ENCODE results near the gene ATP1B2. TPM values are rescaled to one million over a fixed set of nuclear protein-coding genes. Genes with fewer than 3 reads are reported as not detected.

ATP1B2 gene
- polyA plus RNA-seq, 1 experiment, result 0.05 TPM

- H3K9me3 ChIP-seq (ENCODE audit: control insufficient read depth, insufficient read depth, low read length), result no peaks in the 10 kb centered on the region; the same call in 1 of the 2 replicates
- no peak overlapping the region for H3K4me3 ChIP-seq (ENCODE audit: low read depth, low read length)
- no peak overlapping the region for H3K27ac ChIP-seq (ENCODE audit: low read depth, low read length)
- H3K27me3 ChIP-seq (ENCODE audit: control insufficient read depth, insufficient read depth, low read length), result peaks cover 55% of the 10 kb centered on the region
- ChIA-PET POLR2A (interaction anchor here (0.6 kb wide), 1 partner anchor 129 kb away, joined by 3 read pairs; no protein-coding TSS in a partner anchor), CTCF (no interaction called here)
- DNase-seq (ENCODE audit: low read depth, low spot score), result no peak
- no peak for TF ChIP-seq CTCF (IDR thresholded peaks at IDR 0.05; ENCODE audit: low read depth, low read length)
Observed at GRCh38 chr17:7652388-7653356, 1.9 kb downstream of the ATP1B2 start.

- DNase-seq (ENCODE audit: low read depth, low spot score), result no peak
- H3K9me3 ChIP-seq (ENCODE audit: control insufficient read depth, insufficient read depth, low read length), result no peaks in the 10 kb centered on the region; the same call in 1 of the 2 replicates
- peaks cover 53% of the 10 kb centered on the region for H3K27me3 ChIP-seq (ENCODE audit: control insufficient read depth, insufficient read depth, low read length)
- H3K4me3 ChIP-seq (ENCODE audit: low read depth, low read length), result no peak overlapping the region
- no peak overlapping the region for H3K27ac ChIP-seq (ENCODE audit: low read depth, low read length)
- POLR2A ChIA-PET, result interaction anchor here (1.2 kb wide), 1 partner anchor 12 kb away, joined by 3 read pairs; no protein-coding TSS in a partner anchor
- CTCF ChIA-PET, result interaction anchor here (0.8 to 1.4 kb wide), 2 partner anchors 23 to 33 kb away, joined by 3 read pairs; no protein-coding TSS in a partner anchor
- no peak for TF ChIP-seq CTCF (IDR thresholded peaks at IDR 0.05; ENCODE audit: low read depth, low read length)
Observed at GRCh38 chr17:7654832-7655540, 4.3 kb downstream of the ATP1B2 start.

GRCh38 chr17:7655541-7655840, 4.8 kb downstream of the ATP1B2 start:
- CTCF ChIA-PET, result interaction anchor here (0.8 to 1.4 kb wide), 2 partner anchors 23 to 32 kb away, joined by 3 read pairs; no protein-coding TSS in a partner anchor
- no peak for DNase-seq (ENCODE audit: low read depth, low spot score)
- Histone ChIP-seq H3K27ac (ENCODE audit: low read depth, low read length) (no peak overlapping the region), H3K27me3 (ENCODE audit: control insufficient read depth, insufficient read depth, low read length) (peaks cover 48% of the 10 kb centered on the region), H3K4me3 (ENCODE audit: low read depth, low read length) (no peak overlapping the region), H3K9me3 (ENCODE audit: control insufficient read depth, insufficient read depth, low read length) (no peaks in the 10 kb centered on the region; the same call in 1 of the 2 replicates)
- TF ChIP-seq CTCF (IDR thresholded peaks at IDR 0.05; ENCODE audit: low read depth, low read length), result no peak
- POLR2A ChIA-PET, result no interaction called here

- H3K9me3 ChIP-seq (ENCODE audit: control insufficient read depth, insufficient read depth, low read length), result no peaks in the 10 kb centered on the region
- no peak for DNase-seq (ENCODE audit: low read depth, low spot score)
- H3K27me3 ChIP-seq (ENCODE audit: control insufficient read depth, insufficient read depth, low read length), result peaks cover 34% of the 10 kb centered on the region
- TF ChIP-seq CTCF (IDR thresholded peaks at IDR 0.05; ENCODE audit: low read depth, low read length), result no peak
- no peak overlapping the region for H3K4me3 ChIP-seq (ENCODE audit: low read depth, low read length)
- no peak overlapping the region for H3K27ac ChIP-seq (ENCODE audit: low read depth, low read length)
- POLR2A ChIA-PET, result interaction anchor here (0.7 kb wide), 1 partner anchor 24 kb away, joined by 6 read pairs; no protein-coding TSS in a partner anchor
- CTCF ChIA-PET, result interaction anchor here (0.6 to 2.8 kb wide), 4 partner anchors 11 to 205 kb away, joined by 3 to 9 read pairs (median 4); partner anchors contain the start of gene WRAP53
Observed at GRCh38 chr17:7656958-7657609, 6.4 kb downstream of the ATP1B2 start.
